Measurements from ENCODE around the gene CTAGE4.
"Not testable (repeated sequence)": the region's sequence is repeated elsewhere in the genome, so short reads cannot be mapped to it uniquely, and the experiment has no call there.

GRCh38 chr7:144194453-144194852, 11.2 kb downstream of the CTAGE4 start:
- not testable (repeated sequence) for TF ChIP-seq ZBTB21 (CRISPR knock-in tag; IDR thresholded peaks at IDR 0.05; ENCODE audit: borderline replicate concordance); ELF4 (CRISPR knock-in tag; IDR thresholded peaks at IDR 0.05; ENCODE audit: low read depth); CTCF (IDR thresholded peaks at IDR 0.05); IRF1 (CRISPR knock-in tag; IDR thresholded peaks at IDR 0.05); ARID4B (CRISPR knock-in tag; IDR thresholded peaks at IDR 0.05; ENCODE audit: borderline replicate concordance); HMGXB4 (CRISPR knock-in tag; IDR thresholded peaks at IDR 0.05); ZBTB43 (CRISPR knock-in tag; IDR thresholded peaks at IDR 0.05); SP1 (CRISPR knock-in tag; conservative IDR thresholded peaks at IDR 0.05); AFF4 (CRISPR knock-in tag; IDR thresholded peaks at IDR 0.05; ENCODE audit: borderline replicate concordance)

All from WTC11 (cell line).